Loucy (cell line): ENCODE measurements around the gene HS6ST1.

Experiments
- CTCF ChIP-seq: fragments of 200-600 bp; sonication (generic); conservative IDR thresholded peaks from 2 replicates; pipeline ENCODE4 v1.5.1; 2014; ENCODE audit warnings: mild to moderate bottlenecking, antibody characterized with exemption, low read length
- EZH2phosphoT487 ChIP-seq: fragments of 200-600 bp; IDR thresholded peaks from 2 replicates; pipeline ENCODE4 v1.6.1; 2018; ENCODE audit warnings: antibody characterized with exemption, mild to moderate bottlenecking, moderate library complexity, borderline replicate concordance

GRCh38 chr2:128367601-128368359 lies 49.1 kb upstream of the HS6ST1 start:
- no peak for TF ChIP-seq CTCF
- TF ChIP-seq EZH2phosphoT487: no peak
